CD4-positive, alpha-beta T cell (primary cell): ENCODE results near the gene CYP4V2. TPM values are rescaled to one million over a fixed set of nuclear protein-coding genes. Genes with fewer than 3 reads are reported as not detected.
"Not testable (repeated sequence)": the region's sequence is repeated elsewhere in the genome, so short reads cannot be mapped to it uniquely, and the experiment has no call there.

ENCODE experiments used
- ATAC-seq: fragments of 200-7000 bp; cut with Tn5 transposase; one replicate; pipeline ENCODE4 v1.10.0; 2022; ENCODE audit warnings: mild to moderate bottlenecking; ENCODE audit not compliant: poor library complexity
- CTCF ChIA-PET: fragments of 350-600 bp; sonication (Branson Sonifier 250); formaldehyde crosslinking; loops from one replicate; lab custom pipeline; 2021; ENCODE audit warnings: antibody characterized with exemption, inconsistent platforms; lab: Charles Lee
- POLR2A ChIA-PET: fragments of 350-600 bp; sonication (Branson Sonifier 250); formaldehyde crosslinking; loops from one replicate; lab custom pipeline; 2021; ENCODE audit warnings: antibody characterized with exemption, inconsistent platforms; lab: Charles Lee
- DNase-seq, 14 experiments: peaks; one replicate each; pipeline ENCODE4 v3.0.0-alpha.2; 2013 to 2020; ENCODE audit warnings: mixed read lengths in 2 of 14
- H3K27ac ChIP-seq, 2 donors: one replicate each; pipeline versions ENCODE4 v1.5.1 to v1.7.0; 2013; ENCODE audit warnings: low read length in 2 of 2, low read depth in 1 of 2, mild to moderate bottlenecking in 1 of 2
- H3K27me3 ChIP-seq, 2 experiments: 1 replicate in 1 of 2; 2 replicates in 1 of 2; pipeline versions ENCODE4 v1.6.1 to v1.7.0; 2013; ENCODE audit warnings: low read length in 2 of 2, control low read depth in 1 of 2, mild to moderate bottlenecking in 1 of 2, moderate library complexity in 1 of 2; ENCODE audit not compliant: insufficient read depth in 2 of 2, control insufficient read depth in 1 of 2
- H3K36me3 ChIP-seq: one replicate; pipeline ENCODE4 v1.6.1; 2013; ENCODE audit warnings: low read length, control low read depth; ENCODE audit not compliant: insufficient read depth
- H3K4me1 ChIP-seq: one replicate; pipeline ENCODE4 v1.6.1; 2013; ENCODE audit warnings: low read length, control low read depth; ENCODE audit not compliant: insufficient read depth
- H3K4me3 ChIP-seq: one replicate; pipeline ENCODE4 v1.5.1; 2013; ENCODE audit warnings: mild to moderate bottlenecking, low read length, moderate library complexity
- H3K9me3 ChIP-seq, 2 experiments: 1 replicate in 1 of 2; 2 replicates in 1 of 2; pipeline versions ENCODE4 v1.6.1 to v1.7.0; 2013; ENCODE audit warnings: low read length in 2 of 2, mild to moderate bottlenecking in 2 of 2, control low read depth in 1 of 2, moderate library complexity in 1 of 2; ENCODE audit not compliant: control insufficient read depth in 1 of 2, insufficient read depth in 1 of 2
- H3K27ac Mint-ChIP-seq: one replicate; pipeline ENCODE4 v1.8.0; 2020; ENCODE audit warnings: mixed read lengths
- H3K27me3 Mint-ChIP-seq: one replicate; pipeline ENCODE4 v1.8.0; 2021; ENCODE audit warnings: mixed read lengths
- H3K36me3 Mint-ChIP-seq: one replicate; pipeline ENCODE4 v1.8.0; 2021; ENCODE audit warnings: low read depth, mixed read lengths
- H3K4me1 Mint-ChIP-seq: one replicate; pipeline ENCODE4 v1.8.0; 2021; ENCODE audit warnings: low read depth, mixed read lengths
- H3K4me3 Mint-ChIP-seq: one replicate; pipeline ENCODE4 v1.8.0; 2020; ENCODE audit warnings: mild to moderate bottlenecking, mixed read lengths
- H3K9me3 Mint-ChIP-seq: one replicate; pipeline ENCODE4 v1.8.0; 2020; ENCODE audit warnings: mixed read lengths
- intact Hi-C, 2 experiments: fragments of 100-400 bp; cut with DNase I in 1 of 2; cut with micrococcal nuclease in 1 of 2; formaldehyde crosslinking; loops; one replicate each; pipeline versions ENCODE4 v1.15.1 to v1.9.0; 2023 to 2025; cut with DNase I, micrococcal nuclease
- total RNA-seq, 174 experiments: library from RNA in 2 of 174; stranded (reverse) in 2 of 174; gene quantifications; one replicate each; pipeline ENCODE4 v1.2.3 and lab custom pipeline; 2021 to 2026
- TF ChIP-seq, protein P1 (sequence below): fragments of 200-600 bp; IDR thresholded peaks from one replicate; pipeline ENCODE4 v1.8.0; 2022; ENCODE audit warnings: antibody characterized with exemption, mild to moderate bottlenecking

CYP4V2 gene
- total RNA-seq, 2 experiments from 2014 or later, result 12.7 to 12.8 TPM

DNA sequence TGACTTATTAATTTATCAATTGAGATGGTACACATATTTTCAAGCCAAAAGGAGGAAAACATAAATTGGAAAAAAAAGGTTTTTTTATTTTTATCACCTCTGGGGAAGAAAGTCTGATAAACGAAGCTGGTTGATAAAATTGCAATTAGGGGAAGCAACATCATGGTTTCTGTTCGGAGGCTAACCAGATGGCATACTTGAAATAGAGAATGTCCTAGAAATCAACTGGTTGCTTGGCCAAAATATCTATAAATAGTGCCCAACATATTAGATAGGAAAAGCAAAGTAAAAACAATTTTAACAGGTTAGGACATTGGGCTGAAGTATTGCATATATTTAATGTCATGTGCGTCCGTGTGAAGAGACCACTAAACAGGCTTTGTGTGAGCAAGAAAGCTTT lies 50.2 kb downstream of the CYP4V2 start:
- DNase-seq (no peak), ATAC-seq (no peak)
- Histone ChIP-seq H3K27me3 (no peaks in the 10 kb centered on the region), H3K27ac (no peak overlapping the region), H3K4me1 (no peaks in the 10 kb centered on the region), H3K9me3 (peaks cover 0 to 5% of the 10 kb centered on the region in 2 experiments), H3K36me3 (no peaks in the 10 kb centered on the region), H3K4me3 (no peak overlapping the region)
- peaks cover 28% of the 10 kb centered on the region for H3K36me3 Mint-ChIP-seq
- intact Hi-C loops, result no loop called here
- CTCF ChIA-PET, result no interaction called here
- no peak overlapping the region for H3K4me3 Mint-ChIP-seq
- H3K27me3 Mint-ChIP-seq, result no peaks in the 10 kb centered on the region
- no peak overlapping the region for H3K27ac Mint-ChIP-seq
- H3K4me1 Mint-ChIP-seq, result no peaks in the 10 kb centered on the region
- POLR2A ChIA-PET, result no interaction called here
- peaks cover 6% of the 10 kb centered on the region for H3K9me3 Mint-ChIP-seq
- TF ChIP-seq, protein P1, sequence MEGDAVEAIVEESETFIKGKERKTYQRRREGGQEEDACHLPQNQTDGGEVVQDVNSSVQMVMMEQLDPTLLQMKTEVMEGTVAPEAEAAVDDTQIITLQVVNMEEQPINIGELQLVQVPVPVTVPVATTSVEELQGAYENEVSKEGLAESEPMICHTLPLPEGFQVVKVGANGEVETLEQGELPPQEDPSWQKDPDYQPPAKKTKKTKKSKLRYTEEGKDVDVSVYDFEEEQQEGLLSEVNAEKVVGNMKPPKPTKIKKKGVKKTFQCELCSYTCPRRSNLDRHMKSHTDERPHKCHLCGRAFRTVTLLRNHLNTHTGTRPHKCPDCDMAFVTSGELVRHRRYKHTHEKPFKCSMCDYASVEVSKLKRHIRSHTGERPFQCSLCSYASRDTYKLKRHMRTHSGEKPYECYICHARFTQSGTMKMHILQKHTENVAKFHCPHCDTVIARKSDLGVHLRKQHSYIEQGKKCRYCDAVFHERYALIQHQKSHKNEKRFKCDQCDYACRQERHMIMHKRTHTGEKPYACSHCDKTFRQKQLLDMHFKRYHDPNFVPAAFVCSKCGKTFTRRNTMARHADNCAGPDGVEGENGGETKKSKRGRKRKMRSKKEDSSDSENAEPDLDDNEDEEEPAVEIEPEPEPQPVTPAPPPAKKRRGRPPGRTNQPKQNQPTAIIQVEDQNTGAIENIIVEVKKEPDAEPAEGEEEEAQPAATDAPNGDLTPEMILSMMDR, result no peak

GRCh38 chr4:186242031-186242430 lies 50.7 kb downstream of the CYP4V2 start:
- CTCF ChIA-PET, H3K4me1 ChIP-seq, DNase-seq, intact Hi-C loops, H3K36me3 ChIP-seq, H3K4me3 ChIP-seq, H3K9me3 Mint-ChIP-seq, H3K27ac ChIP-seq, H3K4me3 Mint-ChIP-seq, H3K4me1 Mint-ChIP-seq, H3K27ac Mint-ChIP-seq, H3K27me3 Mint-ChIP-seq, POLR2A ChIA-PET, H3K9me3 ChIP-seq, ATAC-seq, H3K27me3 ChIP-seq: not testable (repeated sequence)
- peaks cover 26% of the 10 kb centered on the region for H3K36me3 Mint-ChIP-seq

DNA sequence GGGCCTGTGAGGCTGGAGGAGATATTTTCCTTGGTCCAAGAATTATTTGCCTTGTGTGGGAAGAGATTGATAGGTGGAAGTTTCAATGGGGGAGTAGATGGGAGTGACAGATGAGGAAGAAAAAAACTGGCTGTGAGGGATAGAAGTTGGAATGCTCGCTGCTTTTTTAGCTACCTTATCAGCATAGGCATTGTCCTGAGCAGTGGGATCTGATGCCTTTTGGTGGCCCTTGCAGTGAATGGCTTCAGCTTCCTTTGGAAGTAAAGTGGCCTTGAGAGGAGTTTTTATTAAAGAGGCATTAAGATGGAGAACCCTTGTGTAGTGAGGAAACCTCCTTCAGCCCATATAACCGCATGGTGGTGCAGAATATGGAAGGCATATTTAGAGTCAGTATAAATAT lies 52.0 kb downstream of the CYP4V2 start:
- Mint-ChIP-seq H3K4me1 (no peaks in the 10 kb centered on the region), H3K9me3 (peaks cover 6% of the 10 kb centered on the region), H3K27me3 (no peaks in the 10 kb centered on the region), H3K27ac (no peak overlapping the region), H3K36me3 (peaks cover 21% of the 10 kb centered on the region), H3K4me3 (no peak overlapping the region)
- TF ChIP-seq, protein P1, result no peak
- DNase-seq (no peak), ATAC-seq (no peak)
- H3K27ac ChIP-seq, result no peak overlapping the region
- H3K4me3 ChIP-seq, result no peak overlapping the region
- no peaks in the 10 kb centered on the region for H3K4me1 ChIP-seq
- H3K9me3 ChIP-seq, result peaks cover 0 to 5% of the 10 kb centered on the region in 2 experiments
- no peaks in the 10 kb centered on the region for H3K27me3 ChIP-seq
- CTCF ChIA-PET, result no interaction called here
- POLR2A ChIA-PET, result no interaction called here
- H3K36me3 ChIP-seq, result no peaks in the 10 kb centered on the region
- intact Hi-C loops, result no loop called here

DNA sequence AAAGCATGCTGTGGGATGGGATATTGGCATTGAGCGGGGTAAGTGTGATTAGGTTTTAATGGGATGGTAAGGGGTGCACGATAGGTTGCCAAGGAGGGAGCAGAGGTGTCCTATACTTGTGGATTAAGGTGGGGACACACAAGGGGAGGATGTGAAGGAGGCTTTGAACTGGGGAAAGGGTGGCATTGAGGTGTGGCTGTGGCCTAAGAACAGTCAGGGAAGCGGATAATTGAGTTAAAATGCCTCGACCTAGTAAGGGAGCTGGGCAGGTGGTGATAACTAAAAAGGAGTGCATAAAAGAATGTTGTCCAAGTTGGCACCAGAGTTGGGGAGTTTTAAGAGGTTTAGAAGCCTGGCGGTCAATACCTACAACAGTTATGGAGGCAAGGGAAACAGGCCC lies 53.5 kb downstream of the CYP4V2 start:
- H3K36me3 ChIP-seq, result no peaks in the 10 kb centered on the region
- no peaks in the 10 kb centered on the region for H3K27me3 Mint-ChIP-seq
- no peaks in the 10 kb centered on the region for H3K27me3 ChIP-seq
- no peak overlapping the region for H3K27ac ChIP-seq
- DNase-seq (no peak), ATAC-seq (no peak)
- intact Hi-C loops, result no loop called here
- CTCF ChIA-PET, result no interaction called here
- POLR2A ChIA-PET, result no interaction called here
- TF ChIP-seq, protein P1, result no peak
- no peaks in the 10 kb centered on the region for H3K4me1 ChIP-seq
- H3K9me3 Mint-ChIP-seq, result peaks cover 6% of the 10 kb centered on the region
- H3K4me1 Mint-ChIP-seq, result no peaks in the 10 kb centered on the region
- H3K4me3 Mint-ChIP-seq, result no peak overlapping the region
- H3K27ac Mint-ChIP-seq, result no peak overlapping the region
- no peak overlapping the region for H3K4me3 ChIP-seq
- H3K9me3 ChIP-seq, result peaks cover 0 to 5% of the 10 kb centered on the region in 2 experiments
- peaks cover 21% of the 10 kb centered on the region for H3K36me3 Mint-ChIP-seq

GRCh38 chr4:186247062-186247752 lies 55.8 kb downstream of the CYP4V2 start:
- CTCF ChIA-PET, result not testable (repeated sequence)

More at GRCh38 chr4:186247062-186247752, 55.8 kb downstream of the CYP4V2 start:
- DNase-seq, H3K4me1 ChIP-seq, H3K4me3 Mint-ChIP-seq, H3K9me3 ChIP-seq, POLR2A ChIA-PET, H3K4me3 ChIP-seq, intact Hi-C loops, H3K27ac Mint-ChIP-seq, H3K36me3 ChIP-seq, H3K27me3 Mint-ChIP-seq, H3K9me3 Mint-ChIP-seq, H3K27ac ChIP-seq, H3K27me3 ChIP-seq, H3K4me1 Mint-ChIP-seq, ATAC-seq: not testable (repeated sequence)
- H3K36me3 Mint-ChIP-seq, result peaks cover 19% of the 10 kb centered on the region
